22Rv1 (cell line): Measurements from ENCODE around the gene UBA5.

ENCODE experiments used
- H3K27ac ChIP-seq: fragments of 450-650 bp; 2 replicates; pipeline ENCODE4 v1.5.1; 2017
- ZFX ChIP-seq: fragments of 450-650 bp; IDR thresholded peaks from 2 replicates; pipeline ENCODE4 v1.6.1; 2017; ENCODE audit warnings: antibody characterized with exemption, borderline replicate concordance
- TF ChIP-seq, protein P1 (sequence below): fragments of 450-650 bp; IDR thresholded peaks from 2 replicates; pipeline ENCODE4 v1.5.1; 2017; ENCODE audit warnings: mild to moderate bottlenecking

Gene UBA5

DNA sequence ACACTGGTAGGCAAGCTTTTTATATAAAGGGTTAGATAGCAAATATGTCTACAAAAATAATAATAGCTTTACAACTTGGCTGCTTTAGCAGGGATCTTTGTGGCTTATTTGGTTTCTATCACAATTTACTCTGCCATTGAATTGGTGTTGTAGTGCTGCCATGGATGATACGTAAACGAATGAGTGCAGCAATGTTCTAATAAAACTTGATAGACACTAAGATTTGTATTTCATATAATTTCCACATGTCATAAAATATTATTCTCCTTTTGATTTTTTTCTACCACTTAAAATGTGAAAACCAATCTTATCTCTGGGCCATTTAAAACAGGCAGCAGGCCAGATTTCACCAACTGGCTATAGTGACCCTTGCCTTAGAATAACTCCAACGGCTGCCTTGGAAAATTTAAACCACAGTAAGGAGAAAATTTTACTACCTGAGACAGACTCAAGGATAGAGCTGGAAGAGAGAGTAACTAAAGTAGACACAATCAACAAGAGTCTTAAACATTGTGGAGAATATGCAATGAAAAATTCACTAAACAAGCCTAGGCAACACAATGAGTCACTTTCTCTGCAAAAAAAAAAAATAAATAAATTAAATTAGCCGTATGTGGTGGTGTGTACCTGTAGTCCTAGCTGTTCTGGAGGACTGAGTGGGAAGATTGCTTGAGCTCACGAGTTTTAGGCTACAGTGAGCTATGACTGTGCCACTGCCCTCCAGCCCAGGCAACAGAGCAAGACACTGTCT, 54.0 kb downstream of the UBA5 start:
- TF ChIP-seq, protein P1, sequence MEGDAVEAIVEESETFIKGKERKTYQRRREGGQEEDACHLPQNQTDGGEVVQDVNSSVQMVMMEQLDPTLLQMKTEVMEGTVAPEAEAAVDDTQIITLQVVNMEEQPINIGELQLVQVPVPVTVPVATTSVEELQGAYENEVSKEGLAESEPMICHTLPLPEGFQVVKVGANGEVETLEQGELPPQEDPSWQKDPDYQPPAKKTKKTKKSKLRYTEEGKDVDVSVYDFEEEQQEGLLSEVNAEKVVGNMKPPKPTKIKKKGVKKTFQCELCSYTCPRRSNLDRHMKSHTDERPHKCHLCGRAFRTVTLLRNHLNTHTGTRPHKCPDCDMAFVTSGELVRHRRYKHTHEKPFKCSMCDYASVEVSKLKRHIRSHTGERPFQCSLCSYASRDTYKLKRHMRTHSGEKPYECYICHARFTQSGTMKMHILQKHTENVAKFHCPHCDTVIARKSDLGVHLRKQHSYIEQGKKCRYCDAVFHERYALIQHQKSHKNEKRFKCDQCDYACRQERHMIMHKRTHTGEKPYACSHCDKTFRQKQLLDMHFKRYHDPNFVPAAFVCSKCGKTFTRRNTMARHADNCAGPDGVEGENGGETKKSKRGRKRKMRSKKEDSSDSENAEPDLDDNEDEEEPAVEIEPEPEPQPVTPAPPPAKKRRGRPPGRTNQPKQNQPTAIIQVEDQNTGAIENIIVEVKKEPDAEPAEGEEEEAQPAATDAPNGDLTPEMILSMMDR = no peak
- TF ChIP-seq ZFX = no peak
- H3K27ac ChIP-seq = no peak overlapping the region

DNA sequence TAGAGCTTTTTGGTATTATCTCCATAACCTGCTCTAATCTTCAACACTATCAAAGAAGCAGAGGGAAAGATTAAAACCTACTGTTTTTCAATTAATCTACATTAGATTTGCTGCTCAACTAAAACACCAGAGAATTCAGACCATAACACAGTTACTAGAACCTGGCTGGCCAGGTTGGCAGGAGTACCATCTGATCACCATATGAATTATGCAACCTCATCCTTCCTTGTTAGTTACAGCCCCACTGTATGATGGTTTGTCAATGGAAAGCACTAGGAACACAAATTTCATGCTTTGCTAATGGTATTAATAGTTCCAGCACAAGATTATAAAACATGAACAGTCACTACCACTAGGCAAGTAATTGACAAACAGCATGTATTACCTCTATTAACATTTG, 56.2 kb downstream of the UBA5 start:
- TF ChIP-seq, protein P1 = no peak
- no peak for TF ChIP-seq ZFX
- no peak overlapping the region for H3K27ac ChIP-seq

DNA sequence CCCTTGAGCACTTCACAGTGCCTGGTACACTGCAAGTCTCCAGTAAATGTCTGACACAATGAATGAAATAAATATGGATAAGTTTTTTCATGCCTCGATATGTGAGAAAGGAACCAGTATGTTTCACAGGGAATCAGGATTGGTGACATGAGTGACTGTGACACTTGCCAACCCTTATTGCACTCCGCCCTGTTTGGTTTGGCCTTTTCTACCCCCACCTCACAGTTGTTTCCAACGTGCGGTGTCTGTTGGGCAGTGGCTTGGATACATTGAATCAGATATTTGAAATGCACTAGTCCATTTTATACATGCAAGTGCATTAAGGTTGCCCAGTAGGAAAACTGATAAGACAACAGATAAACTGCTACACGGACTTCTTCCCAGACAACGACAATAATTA, 60.1 kb downstream of the UBA5 start:
- no peak overlapping the region for H3K27ac ChIP-seq
- TF ChIP-seq ZFX = no peak
- TF ChIP-seq, protein P1 = no peak

DNA sequence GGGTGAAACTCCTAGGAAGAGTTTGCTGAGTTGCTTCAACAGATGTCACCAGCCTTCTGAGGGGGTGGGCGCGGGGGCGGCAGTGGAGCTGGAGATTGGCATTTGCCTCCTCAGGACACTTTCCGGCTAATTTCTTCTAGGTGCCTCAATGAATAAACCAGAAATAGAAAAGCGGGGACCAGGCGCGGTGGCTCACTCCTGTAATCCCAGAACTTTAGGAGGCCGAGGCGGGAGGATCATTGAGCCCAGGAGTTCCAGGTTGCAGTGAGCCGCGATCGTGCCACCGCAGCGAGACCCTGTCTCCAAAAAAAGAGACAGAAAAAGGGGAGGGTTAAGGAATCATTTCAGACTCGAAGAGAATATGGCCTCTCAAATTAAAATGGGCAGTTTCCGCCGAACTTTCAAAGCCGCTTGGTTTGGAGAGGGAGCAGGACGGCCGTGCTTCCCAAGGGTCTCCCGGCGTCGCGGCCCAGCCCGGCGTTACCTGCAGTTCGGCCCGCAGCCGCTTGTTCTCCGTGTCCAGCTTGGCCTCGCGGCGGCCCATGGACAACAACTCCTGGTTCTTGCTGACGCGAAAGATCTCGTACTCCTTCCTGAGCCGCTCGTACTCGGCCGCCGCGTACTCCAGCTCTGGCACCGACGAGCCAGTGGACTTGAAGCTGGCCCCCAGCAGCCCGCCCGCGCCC, 61.5 kb downstream of the UBA5 start:
- TF ChIP-seq, protein P1 = peak; percentile 37
- TF ChIP-seq ZFX = no peak
- H3K27ac ChIP-seq = peak overlapping the region; percentile 80

DNA sequence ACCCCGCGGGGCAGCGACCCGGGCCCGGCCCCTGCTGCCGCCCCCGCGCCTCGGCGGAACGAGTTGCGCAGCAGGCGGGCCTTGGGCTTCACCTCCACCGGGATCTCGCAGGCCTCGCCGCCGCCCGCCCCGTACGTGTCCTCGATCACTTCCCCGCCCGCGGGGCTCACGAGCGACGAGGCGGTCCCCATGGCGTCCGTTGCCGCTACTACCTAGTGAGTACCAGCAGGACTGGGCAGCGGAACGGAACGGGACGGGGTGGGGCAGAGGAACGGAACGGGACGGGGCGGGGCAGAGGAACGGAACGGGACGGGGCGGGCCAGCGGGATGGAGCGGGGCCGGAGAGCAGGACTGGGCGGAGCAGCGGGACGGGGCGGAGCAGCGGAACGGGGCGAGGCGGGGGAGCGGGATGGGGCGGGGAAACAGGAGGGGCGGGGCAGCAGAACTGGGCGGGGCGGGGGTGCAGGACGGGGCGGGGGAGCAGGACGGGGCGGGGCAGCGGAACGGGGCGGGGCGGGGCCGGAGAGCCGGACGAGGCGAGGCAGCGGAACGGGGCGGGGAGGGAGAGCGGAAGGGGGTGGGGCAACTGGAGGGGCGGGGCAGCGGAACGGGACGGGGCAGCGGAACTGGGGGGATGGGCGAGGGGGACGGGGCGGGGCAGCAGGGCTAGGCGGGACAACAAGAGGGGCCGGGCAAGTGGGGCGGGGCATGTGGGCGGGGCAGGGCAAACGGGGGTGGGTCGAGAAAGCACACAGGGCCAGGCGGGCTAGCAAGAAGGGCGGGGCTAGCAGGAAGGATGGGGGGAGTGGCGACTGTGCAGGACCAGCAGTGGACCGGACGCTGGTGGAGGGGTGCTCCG, 62.3 kb downstream of the UBA5 start, which contains the start of gene NPHP3:
NPHP3 (minus strand) TSS at position 245 of the 859 bp plus-strand sequence; CDS start at position 191, 54 bp downstream.
- H3K27ac ChIP-seq = peak within 1 kb of the TSS; percentile 80
- TF ChIP-seq, protein P1 = peak; percentile 25
- no peak for TF ChIP-seq ZFX

DNA sequence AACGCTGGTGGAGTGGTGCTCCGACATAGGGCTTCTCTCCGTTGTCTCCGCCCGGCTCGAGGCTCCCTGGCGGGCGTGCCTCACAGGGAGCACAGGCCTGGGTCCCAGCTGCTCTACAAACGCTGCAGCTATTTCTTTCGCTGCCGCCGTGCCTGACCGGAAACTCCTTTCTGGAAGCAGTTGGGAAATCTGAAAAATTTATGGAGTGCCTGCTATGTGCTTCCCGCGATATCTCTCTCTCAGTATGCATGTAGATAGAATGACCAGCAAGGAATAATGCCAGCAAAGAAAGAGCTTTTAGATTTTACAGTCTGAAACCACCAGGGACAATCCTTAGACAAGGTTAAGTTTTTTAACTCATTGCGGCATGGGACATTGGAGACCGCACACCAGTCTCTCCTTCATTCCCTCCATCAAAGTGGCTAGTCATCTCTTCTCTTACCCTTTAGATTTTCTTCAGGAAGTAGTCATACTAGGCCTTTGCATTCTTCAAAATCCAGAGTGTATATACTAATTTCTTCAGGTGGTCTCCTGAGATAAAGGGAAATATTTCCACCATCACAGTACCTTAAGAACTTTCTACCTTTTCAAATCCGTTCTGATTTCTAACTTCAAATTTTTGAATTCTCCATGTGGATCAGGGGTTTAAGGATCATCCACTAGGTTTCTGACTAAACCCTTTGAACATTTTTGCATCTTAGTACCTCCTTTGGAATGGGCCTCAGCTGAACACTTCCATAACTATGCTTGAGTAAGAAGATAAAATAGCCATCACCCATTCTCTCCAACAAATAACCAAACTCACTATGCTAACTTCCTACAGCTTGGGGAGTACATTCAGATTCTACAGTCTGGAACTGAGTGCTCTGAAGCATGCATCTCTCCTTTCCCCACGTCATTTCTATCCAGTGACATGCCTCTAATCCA, 63.2 kb downstream of the UBA5 start:
- peak overlapping the region; percentile 76 for H3K27ac ChIP-seq
- no peak for TF ChIP-seq ZFX
